AG10803 (cell line): Measurements from ENCODE around the gene RPTOR.
A peak's percentile ranks its signal among the peaks of the same experiment; 100 is the strongest.

ENCODE experiments used
- DNase-seq: peaks from one replicate; pipeline ENCODE4 v3.0.0; 2010; ENCODE audit warnings: low read depth
- H3K4me3 ChIP-seq: 2 replicates; pipeline ENCODE4 v1.5.1; 2011; ENCODE audit warnings: mild to moderate bottlenecking, low read length, control low read depth
- TF ChIP-seq, protein P1 (sequence below): conservative IDR thresholded peaks from 2 replicates; pipeline ENCODE4 v1.5.1; 2011; ENCODE audit warnings: mild to moderate bottlenecking, low read length, control low read depth, inconsistent platforms

RPTOR gene

DNA sequence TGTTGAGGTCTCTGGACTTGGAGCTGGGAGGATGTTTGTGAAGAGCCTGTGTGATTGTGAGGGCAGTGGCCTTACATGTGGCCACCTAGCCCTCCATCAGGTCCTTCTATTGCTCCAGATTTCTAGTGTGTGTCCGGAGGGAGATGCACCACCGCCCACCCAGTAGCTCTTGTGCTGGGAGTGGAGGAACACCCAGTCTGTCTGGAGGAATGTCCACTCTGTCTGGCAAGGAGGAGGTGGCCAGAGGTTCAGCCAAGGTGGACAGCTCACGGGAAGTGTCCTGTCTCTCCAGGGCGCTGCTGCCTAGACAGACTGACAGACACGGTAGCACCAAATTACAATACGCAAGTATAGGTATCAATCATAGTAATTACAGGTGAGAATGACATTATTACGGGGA is 10.6 kb downstream of the RPTOR start:
- no peak for DNase-seq
- TF ChIP-seq, protein P1, sequence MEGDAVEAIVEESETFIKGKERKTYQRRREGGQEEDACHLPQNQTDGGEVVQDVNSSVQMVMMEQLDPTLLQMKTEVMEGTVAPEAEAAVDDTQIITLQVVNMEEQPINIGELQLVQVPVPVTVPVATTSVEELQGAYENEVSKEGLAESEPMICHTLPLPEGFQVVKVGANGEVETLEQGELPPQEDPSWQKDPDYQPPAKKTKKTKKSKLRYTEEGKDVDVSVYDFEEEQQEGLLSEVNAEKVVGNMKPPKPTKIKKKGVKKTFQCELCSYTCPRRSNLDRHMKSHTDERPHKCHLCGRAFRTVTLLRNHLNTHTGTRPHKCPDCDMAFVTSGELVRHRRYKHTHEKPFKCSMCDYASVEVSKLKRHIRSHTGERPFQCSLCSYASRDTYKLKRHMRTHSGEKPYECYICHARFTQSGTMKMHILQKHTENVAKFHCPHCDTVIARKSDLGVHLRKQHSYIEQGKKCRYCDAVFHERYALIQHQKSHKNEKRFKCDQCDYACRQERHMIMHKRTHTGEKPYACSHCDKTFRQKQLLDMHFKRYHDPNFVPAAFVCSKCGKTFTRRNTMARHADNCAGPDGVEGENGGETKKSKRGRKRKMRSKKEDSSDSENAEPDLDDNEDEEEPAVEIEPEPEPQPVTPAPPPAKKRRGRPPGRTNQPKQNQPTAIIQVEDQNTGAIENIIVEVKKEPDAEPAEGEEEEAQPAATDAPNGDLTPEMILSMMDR = no peak
- H3K4me3 ChIP-seq = no peak overlapping the region

DNA sequence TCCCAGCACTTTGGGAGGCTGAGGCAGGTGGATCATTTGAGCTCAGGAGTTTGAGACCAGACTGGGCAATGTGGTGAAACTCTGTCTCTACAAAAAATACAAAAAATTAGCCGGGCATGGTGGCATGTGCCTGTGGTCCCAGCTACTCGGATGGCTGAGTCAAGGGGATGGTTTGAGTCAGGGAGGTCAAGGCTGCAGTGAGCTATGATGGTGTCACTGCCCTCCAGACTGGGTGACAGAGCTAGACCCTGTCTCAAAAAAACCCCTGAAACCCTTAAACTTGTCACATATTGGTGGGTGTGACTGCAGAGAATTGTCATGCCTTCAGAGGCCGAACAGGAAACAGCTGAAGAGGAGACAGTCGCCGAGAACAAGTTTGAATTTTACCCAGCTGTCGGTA is 13.4 kb downstream of the RPTOR start:
- TF ChIP-seq, protein P1 = no peak
- H3K4me3 ChIP-seq = no peak overlapping the region
- no peak for DNase-seq

DNA sequence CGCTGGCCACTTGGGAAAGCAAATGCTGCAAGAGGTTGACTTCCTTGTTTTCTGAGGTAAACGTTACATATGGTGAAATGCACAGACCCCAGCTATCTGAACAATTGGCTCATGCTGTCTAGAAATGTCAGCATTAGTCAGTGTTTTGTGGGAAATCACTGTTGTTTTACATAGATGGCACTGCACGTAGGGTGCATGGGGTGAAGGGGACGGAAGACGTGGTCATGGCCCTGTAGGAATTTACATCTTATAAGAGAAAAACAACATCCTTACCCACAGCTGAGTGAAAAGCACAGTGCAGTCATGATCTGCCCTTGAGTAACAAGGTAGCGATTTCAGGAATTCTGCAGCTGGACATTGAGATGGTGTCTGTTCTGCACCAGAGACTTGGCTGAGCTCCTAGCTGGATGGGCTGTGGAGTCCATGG is 15.2 kb downstream of the RPTOR start:
- peak; percentile 25 for DNase-seq
- no peak overlapping the region for H3K4me3 ChIP-seq
- TF ChIP-seq, protein P1 = no peak

DNA sequence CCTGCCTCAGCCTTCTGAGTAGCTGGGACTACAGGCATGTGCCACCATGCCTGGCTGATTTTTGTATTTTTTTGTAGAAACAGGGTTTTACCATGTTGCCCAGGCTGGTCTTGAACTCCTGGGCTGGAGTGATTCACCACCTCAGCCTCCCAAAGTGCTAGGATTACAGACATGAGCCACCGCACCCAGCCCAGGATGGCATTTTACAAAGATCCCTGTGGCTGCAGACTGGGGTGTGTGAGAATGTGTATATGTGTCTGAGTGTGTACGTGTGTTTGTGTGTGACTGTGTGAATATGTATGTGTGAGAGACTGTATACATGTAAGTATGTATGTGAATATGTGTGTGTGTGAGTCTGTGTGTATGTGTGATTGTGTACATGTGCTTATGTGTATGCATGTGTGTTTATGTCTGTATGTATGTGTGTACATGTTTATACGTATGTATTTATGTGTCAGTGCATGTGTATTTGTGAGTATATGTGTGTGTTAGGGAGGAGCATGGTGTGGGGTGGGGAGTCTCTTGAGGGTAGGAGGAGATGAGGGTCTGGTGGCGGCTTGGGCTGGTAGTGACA is 17.0 kb downstream of the RPTOR start:
- H3K4me3 ChIP-seq = no peak overlapping the region
- TF ChIP-seq, protein P1 = no peak
- no peak for DNase-seq

DNA sequence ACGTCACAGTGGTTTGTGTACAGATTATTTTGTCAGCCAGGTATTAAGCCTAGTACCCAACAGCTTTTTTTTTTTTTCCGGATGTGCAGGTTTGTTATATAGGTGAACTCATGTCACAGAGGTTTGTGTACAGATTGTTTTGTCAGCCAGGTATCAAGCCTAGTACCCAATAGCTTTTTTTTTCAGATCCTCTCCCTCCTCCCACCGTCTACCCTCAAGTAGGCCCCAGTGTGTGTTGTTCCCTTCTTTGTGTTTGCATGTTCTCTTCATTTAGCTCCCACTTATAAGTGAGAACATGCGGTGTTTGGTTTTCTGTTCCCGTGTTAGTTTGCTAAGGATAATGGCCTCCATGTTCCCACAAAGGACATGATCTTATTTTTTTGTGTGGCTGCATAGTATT is 19.9 kb downstream of the RPTOR start:
- no peak overlapping the region for H3K4me3 ChIP-seq
- DNase-seq = no peak
- TF ChIP-seq, protein P1 = no peak

DNA sequence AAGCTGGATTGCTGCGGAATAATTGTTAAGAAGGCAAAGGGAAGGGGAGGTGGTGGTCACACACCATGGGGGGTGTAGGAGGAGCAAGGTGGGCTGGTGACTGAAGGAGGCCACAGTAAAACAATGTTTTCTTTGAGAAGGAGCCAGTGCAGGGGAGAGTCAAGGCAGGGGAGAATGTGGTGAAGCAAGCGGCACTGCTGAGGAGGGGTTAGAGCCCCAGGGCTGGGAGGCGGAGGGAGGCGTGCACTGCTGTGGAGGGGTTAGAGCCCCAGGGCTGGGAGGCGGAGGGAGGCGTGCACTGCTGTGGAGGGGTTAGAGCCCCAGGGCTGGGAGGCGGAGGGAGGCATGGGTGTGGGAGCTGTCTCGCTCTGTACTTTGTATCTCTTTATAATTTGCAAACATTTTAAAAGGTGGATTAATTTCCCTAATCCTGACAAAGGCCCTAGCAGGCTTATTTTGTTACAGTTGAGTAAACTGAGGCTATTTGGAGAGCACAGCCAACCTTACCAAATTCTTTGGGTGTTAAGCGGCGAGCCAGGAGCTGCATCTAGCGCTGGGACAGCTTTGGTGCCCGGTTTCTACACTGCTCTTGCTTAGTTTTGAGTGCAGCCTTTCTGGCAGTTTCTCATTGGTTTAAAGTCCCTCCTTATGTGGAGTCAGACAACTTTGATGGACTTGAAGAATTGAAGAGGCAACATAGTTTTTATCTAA is 20.9 kb downstream of the RPTOR start:
- no peak for DNase-seq
- H3K4me3 ChIP-seq = no peak overlapping the region
- TF ChIP-seq, protein P1 = no peak

DNA sequence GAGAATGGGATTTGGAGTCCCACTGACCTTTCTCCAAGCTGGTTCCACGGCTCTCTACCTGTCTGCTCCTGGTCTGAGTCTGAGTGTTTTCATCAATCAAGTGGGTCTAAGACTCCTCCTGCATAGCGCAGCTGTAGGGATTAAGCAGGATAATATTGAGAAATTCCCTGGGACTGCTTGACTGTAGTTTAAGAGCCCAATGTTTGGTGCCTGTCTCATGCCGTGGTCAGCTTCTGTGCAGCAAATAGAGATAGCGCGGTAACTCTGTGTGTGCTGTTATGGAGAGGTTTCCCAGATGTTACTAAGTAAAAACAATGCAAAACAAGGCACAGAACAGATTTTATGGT is 21.4 kb downstream of the RPTOR start:
- no peak for DNase-seq
- TF ChIP-seq, protein P1 = no peak
- no peak overlapping the region for H3K4me3 ChIP-seq
